Heart right ventricle (tissue), 16 donors: Measurements from ENCODE around the gene PRKCQ. TPM values are rescaled to one million over a fixed set of nuclear protein-coding genes. Genes with fewer than 3 reads are reported as not detected.

ENCODE experiments used
- ATAC-seq, 8 donors: fragments of 200-7000 bp; cut with Tn5 transposase; one replicate each; pipeline ENCODE4 v1.9.1; 2020; ENCODE audit warnings: mild to moderate bottlenecking in 8 of 8, moderate library complexity in 8 of 8, moderate number of reproducible peaks in 1 of 8
- DNase-seq, 2 donors: peaks; one replicate each; pipeline ENCODE4 v3.0.0-alpha.2; 2020
- H3K27ac ChIP-seq, 10 donors: fragments of 200-600 bp; sonication (generic) in 2 of 10; one replicate each; pipeline versions ENCODE4 v1.5.0 to v1.8.0; 2020 to 2022; ENCODE audit warnings: mild to moderate bottlenecking in 3 of 10
- H3K27me3 ChIP-seq, 7 donors: fragments of 200-600 bp; one replicate each; pipeline ENCODE4 v1.8.0; 2021 to 2022; ENCODE audit warnings: mild to moderate bottlenecking in 2 of 7
- H3K36me3 ChIP-seq, 9 donors: fragments of 200-600 bp; sonication (generic) in 1 of 9; one replicate each; pipeline versions ENCODE4 v1.5.0 to v1.8.0; 2020 to 2022; ENCODE audit warnings: mild to moderate bottlenecking in 2 of 9
- H3K4me1 ChIP-seq, 9 donors: fragments of 200-600 bp; sonication (generic) in 1 of 9; one replicate each; pipeline versions ENCODE4 v1.5.0 to v1.8.0; 2020 to 2022; ENCODE audit warnings: mild to moderate bottlenecking in 4 of 9
- H3K4me3 ChIP-seq, 10 donors: fragments of 200-600 bp; sonication (generic) in 2 of 10; one replicate each; pipeline versions ENCODE4 v1.5.0 to v1.8.0; 2020 to 2022; ENCODE audit warnings: mild to moderate bottlenecking in 7 of 10, moderate library complexity in 2 of 10
- H3K9me3 ChIP-seq, 11 donors: fragments of 200-600 bp in 10 of 11; sonication (generic) in 2 of 11; one replicate each; pipeline versions ENCODE4 v1.5.0 to v1.8.0; 2013 to 2022; ENCODE audit warnings: mild to moderate bottlenecking in 2 of 11, control low read depth in 1 of 11, moderate library complexity in 1 of 11
- WGBS, 2 donors: extraction: QIAGEN DNeasy Blood & Tissue Kit; methylation state at CpG; one replicate each; pipeline ENCODE4 v1.1.7; 2013; ENCODE audit warnings: inconsistent platforms in 1 of 2; 5-methylcytosine and 5-hydroxymethylcytosine counted together
- intact Hi-C, 10 donors: fragments of 100-400 bp; cut with DNase I; formaldehyde crosslinking; loops; one replicate each; pipeline versions ENCODE4 v1.11.1 to v1.14.2; 2022
- polyA plus RNA-seq, 2 donors: library from polyadenylated mRNA; stranded (reverse); fragments of 200-250 nt; gene quantifications; one replicate each; pipeline ENCODE4 v1.2.3, GENCODE V29; 2013
- total RNA-seq, 10 donors: library from RNA; stranded (reverse); fragmentation: NEBNext Ultra II Directional in 3 of 10; extraction: Animal tissue kit (Norgen Biotek cat#: 25700) in 3 of 10; gene quantifications; one replicate each; pipeline versions ENCODE4 v1.2.1 to v1.2.4, GENCODE V29; 2021 to 2023
- TF ChIP-seq, protein P1 (sequence below), 9 donors: fragments of 200-600 bp; sonication (generic) in 2 of 9; IDR thresholded peaks; one replicate each; pipeline versions ENCODE4 v1.5.0 to v1.8.0; 2021 to 2022; ENCODE audit warnings: antibody characterized with exemption in 9 of 9, mild to moderate bottlenecking in 5 of 9, moderate library complexity in 1 of 9
- donor health status: Arrhythmogenic right ventricular cardiomyopathy.
- donor health status: ischemic (EF 13 %, LVEDD 7.1; RV severe dilation, severe dysfunction).
- donor health status: healthy with polysubstance abuse.
- donor health status: DM: no; HTN: yes; CAD: no.
- donor health status: DM: no; HTN: no; CAD: no.
- donor health status: ischemic (EF 25% LVEDD 6.9; RV normal size, moderate dysfunction).
- donor health status: ischemic (EF 25% LVEDD 5.7; RV mildly dilated, moderate dysfunction).
- donor health status: healthy.
- donor health status: DM: yes; HTN: yes; CAD: no.
- donor health status: Ischemic cardiomyopathy.
- donor health status: ischemic (EF 35%, LVEDD 5.7; RV mildly dilated, moderate dysfunction).
- donor health status: nonischemic (EF 11% LVEDD 7.7; RV severe dilation, severe dysfunction).
- donor health status: DM: yes; HTN: yes; CAD: no.
- donor health status: PGD.
- donor health status: ischemic (EF 29% LVEDD 5.4; RV normal size, mild dysfunction).
- donor health status: nonischemic (EF 23%, LVEDD 6.1; RV moderate dilation, normal function).

Gene PRKCQ
- total and polyA plus RNA-seq, 12 donors, result 0.04 to 2.0 (median 0.27) TPM; not detected in 2

DNA sequence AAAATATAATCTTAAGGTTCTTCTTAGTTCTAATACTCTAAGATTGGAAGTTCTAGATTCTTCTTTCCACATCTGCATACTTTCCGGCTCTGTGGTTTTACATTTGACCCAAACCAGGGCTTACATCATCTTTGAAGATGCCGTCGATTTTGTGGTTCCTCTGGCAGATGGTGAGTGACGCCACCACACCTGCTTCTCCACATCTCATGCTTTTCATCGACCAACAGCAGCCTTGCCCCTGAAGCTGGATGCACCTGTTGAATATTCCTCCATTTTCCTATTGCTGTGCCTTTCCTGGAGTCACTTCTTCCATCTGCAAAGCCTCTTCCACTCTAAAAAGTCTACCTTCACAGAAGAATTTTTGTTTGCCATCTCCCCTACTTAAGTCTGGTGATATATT lies 121.3 kb downstream of the PRKCQ start:
- ATAC-seq, result no peak

GRCh38 chr10:6457376-6457775 lies 122.7 kb downstream of the PRKCQ start:
- 80 to 84% methylated on average over 5 of the region's 5 CpGs for WGBS, 2 donors
- Histone ChIP-seq H3K27me3 (no peaks in the 10 kb centered on the region), H3K9me3 (peaks cover 0 to 25% (median 4%) of the 10 kb centered on the region in 11 donors), H3K4me3 (no peak overlapping the region), H3K27ac (no peak overlapping the region), H3K36me3 (peaks cover 0 to 18% (median 0%) of the 10 kb centered on the region in 9 donors), H3K4me1 (no peaks in the 10 kb centered on the region)
- TF ChIP-seq, protein P1, sequence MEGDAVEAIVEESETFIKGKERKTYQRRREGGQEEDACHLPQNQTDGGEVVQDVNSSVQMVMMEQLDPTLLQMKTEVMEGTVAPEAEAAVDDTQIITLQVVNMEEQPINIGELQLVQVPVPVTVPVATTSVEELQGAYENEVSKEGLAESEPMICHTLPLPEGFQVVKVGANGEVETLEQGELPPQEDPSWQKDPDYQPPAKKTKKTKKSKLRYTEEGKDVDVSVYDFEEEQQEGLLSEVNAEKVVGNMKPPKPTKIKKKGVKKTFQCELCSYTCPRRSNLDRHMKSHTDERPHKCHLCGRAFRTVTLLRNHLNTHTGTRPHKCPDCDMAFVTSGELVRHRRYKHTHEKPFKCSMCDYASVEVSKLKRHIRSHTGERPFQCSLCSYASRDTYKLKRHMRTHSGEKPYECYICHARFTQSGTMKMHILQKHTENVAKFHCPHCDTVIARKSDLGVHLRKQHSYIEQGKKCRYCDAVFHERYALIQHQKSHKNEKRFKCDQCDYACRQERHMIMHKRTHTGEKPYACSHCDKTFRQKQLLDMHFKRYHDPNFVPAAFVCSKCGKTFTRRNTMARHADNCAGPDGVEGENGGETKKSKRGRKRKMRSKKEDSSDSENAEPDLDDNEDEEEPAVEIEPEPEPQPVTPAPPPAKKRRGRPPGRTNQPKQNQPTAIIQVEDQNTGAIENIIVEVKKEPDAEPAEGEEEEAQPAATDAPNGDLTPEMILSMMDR (IDR thresholded peaks at IDR 0.05), result no peak
- DNase-seq (no peak), ATAC-seq (no peak)
- intact Hi-C loops, result no loop called here

More for the DNA sequence above, 121.3 kb downstream of the PRKCQ start:
- Histone ChIP-seq H3K9me3 (peaks cover 0 to 25% (median 4%) of the 10 kb centered on the region in 11 donors), H3K4me3 (no peak overlapping the region), H3K27ac (no peak overlapping the region), H3K4me1 (no peaks in the 10 kb centered on the region), H3K36me3 (peaks cover 0 to 18% (median 0%) of the 10 kb centered on the region in 9 donors), H3K27me3 (peaks cover 0 to 6% (median 0%) of the 10 kb centered on the region in 7 donors)
- TF ChIP-seq, protein P1 (IDR thresholded peaks at IDR 0.05), result no peak
- no peak for DNase-seq
- intact Hi-C loops, result no loop called here
- 86 to 87% methylated on average over 5 of the region's 5 CpGs for WGBS, 2 donors

DNA sequence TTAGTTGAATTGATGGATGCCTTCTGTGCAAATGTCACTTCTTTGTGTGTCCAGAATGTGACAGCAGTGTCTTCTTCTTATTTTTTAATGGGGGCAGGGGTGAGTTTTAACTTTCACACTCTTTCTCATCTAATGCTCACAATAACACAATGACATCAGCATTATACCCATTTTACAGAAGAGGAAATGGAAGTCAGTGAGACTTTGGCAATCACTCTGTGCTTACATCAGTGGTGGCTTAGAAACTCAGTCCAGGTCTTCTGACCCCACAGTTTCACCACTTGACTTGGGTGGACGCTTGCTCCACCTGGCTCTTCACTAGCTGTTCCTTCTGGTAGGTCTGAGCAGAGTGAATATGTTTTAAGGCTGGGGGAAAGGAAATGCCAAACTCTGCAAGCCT lies 124.0 kb downstream of the PRKCQ start:
- intact Hi-C loops, result no loop called here
- no peaks in the 10 kb centered on the region for H3K4me1 ChIP-seq
- WGBS, 2 donors, result 95 to 100% methylated on average over 1 of the region's 1 CpG
- TF ChIP-seq, protein P1 (IDR thresholded peaks at IDR 0.05), result no peak
- H3K4me3 ChIP-seq, result no peak overlapping the region
- ATAC-seq, result no peak
- H3K27me3 ChIP-seq, result no peaks in the 10 kb centered on the region
- peaks cover 0 to 11% (median 0%) of the 10 kb centered on the region in 9 donors for H3K36me3 ChIP-seq
- DNase-seq, result no peak
- no peak overlapping the region for H3K27ac ChIP-seq
- H3K9me3 ChIP-seq, result peaks cover 0 to 25% (median 4%) of the 10 kb centered on the region in 11 donors

DNA sequence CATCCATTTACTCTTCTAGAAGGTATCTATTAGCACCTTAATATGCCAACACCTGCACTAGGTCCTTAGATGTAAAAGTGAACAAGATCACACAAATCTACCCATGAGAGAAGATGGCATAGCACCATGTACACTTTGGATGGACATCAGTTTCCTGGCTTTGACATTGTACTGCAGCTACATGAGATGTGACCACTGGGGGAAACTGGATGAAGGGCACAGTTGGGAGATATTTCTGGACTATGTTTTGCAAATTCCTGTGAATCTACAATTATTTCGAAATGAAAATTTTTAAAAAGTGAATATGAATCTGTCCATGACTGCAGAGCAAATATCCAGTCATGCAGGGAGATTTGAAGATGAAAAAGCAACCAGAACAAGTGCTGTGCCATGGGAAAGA lies 124.5 kb downstream of the PRKCQ start:
- WGBS, 2 donors, result 79 to 81% methylated on average over 1 of the region's 1 CpG
- Histone ChIP-seq H3K4me1 (no peaks in the 10 kb centered on the region), H3K36me3 (peaks cover 0 to 11% (median 0%) of the 10 kb centered on the region in 9 donors), H3K9me3 (peaks cover 0 to 25% (median 4%) of the 10 kb centered on the region in 11 donors), H3K27ac (no peak overlapping the region), H3K27me3 (no peaks in the 10 kb centered on the region), H3K4me3 (no peak overlapping the region)
- intact Hi-C loops, result no loop called here
- ATAC-seq (no peak), DNase-seq (no peak)
- TF ChIP-seq, protein P1 (IDR thresholded peaks at IDR 0.05), result no peak
